CD1c-positive myeloid dendritic cell (primary cell): Measurements from ENCODE around the gene PLA2G2E.

Experiments used
- DNase-seq: peaks from one replicate; pipeline ENCODE4 v3.0.0-alpha.2; 2016; ENCODE audit errors: extremely low spot score

Gene PLA2G2E

GRCh38 chr1:19923137-19923952 lies at the start of gene PLA2G2E:
PLA2G2E (minus strand) TSS chr1:19923617; CDS start chr1:19923559, 58 bp downstream.
- no peak for DNase-seq

GRCh38 chr1:19971664-19972063 lies 48.2 kb upstream of the PLA2G2E start:
- DNase-seq: no peak

DNA sequence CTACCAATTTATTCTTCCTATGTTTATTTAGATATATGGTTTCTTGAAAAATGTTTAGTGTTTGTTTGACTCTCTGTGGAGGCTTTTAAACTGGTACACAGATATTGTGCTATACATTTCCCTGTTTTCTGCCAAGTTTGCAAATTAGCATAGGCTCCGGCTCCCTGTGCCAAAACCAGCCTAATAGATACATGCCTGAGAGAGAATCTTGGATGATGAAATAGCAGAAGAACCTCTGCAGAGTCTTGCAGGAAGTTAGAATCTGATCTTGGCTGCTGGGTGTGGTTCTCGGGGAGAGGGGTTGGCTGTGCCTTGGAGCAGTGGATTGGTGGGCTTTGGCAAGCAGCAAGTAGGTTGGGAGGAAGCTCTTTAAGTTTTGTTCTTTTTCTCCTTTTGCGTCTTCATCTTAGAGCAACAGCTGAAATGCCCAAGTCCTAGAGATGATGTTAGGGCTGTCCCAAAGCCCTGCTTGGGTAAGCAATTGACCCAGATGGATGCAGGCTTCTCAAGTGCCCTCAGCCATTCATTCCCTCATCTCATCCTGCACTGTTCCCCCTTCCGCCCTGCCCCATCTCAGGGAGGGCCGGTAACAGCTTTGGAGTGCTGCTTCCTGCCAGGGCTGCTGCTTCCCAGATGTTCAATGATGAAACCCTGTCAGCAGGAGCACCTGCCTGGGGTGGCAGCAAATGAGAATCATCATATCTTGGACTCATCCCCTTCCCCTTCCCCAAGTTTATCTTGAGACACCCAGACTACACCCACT lies 46.7 kb upstream of the PLA2G2E start:
- DNase-seq: no peak

- DNase-seq: no peak
These were observed 44.4 kb upstream of the PLA2G2E start for GRCh38 chr1:19967808-19968207.

GRCh38 chr1:19964542-19964941 lies 41.1 kb upstream of the PLA2G2E start:
- DNase-seq: no peak

DNA sequence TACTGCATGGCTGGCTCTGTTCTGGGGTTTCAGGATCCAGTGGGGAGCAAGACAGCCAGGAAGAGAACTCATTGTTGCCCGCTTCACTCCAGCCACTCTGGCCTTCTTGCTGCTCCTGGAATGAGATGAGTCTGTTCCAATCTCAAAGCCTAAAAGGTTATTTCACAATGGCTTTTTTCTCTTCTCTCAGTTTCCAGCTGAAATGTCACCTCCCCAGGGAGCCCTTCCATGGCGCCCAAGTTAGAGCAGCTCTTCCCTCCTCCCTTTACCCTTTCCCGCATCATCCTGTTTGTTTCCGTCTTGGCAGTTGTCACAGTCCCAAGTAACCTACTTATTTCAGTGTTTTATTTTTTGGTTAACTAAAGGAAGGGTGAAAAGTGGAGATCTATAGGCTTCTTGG lies 40.2 kb upstream of the PLA2G2E start:
- no peak for DNase-seq

GRCh38 chr1:19960591-19960990 lies 37.2 kb upstream of the PLA2G2E start:
- no peak for DNase-seq

DNA sequence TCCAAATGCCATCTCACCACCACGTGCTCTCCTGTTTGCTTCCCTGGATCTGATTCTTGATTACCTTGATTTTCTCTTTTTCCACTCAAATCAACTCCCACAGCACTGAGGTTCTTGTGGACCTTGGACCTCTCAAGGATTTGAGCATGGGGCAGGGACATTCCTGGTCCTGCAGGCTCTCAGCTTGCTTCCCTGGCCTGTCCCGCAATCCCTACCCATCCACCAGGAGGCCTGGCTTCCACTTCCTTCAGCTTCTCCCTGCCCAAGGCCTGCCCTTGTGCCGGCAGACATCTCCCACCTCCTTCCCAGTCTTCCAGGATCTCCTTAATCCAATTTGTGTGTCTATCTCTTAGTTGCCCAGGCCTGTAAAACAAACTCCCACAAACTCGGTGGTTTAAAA lies 34.4 kb upstream of the PLA2G2E start:
- DNase-seq: no peak

DNA sequence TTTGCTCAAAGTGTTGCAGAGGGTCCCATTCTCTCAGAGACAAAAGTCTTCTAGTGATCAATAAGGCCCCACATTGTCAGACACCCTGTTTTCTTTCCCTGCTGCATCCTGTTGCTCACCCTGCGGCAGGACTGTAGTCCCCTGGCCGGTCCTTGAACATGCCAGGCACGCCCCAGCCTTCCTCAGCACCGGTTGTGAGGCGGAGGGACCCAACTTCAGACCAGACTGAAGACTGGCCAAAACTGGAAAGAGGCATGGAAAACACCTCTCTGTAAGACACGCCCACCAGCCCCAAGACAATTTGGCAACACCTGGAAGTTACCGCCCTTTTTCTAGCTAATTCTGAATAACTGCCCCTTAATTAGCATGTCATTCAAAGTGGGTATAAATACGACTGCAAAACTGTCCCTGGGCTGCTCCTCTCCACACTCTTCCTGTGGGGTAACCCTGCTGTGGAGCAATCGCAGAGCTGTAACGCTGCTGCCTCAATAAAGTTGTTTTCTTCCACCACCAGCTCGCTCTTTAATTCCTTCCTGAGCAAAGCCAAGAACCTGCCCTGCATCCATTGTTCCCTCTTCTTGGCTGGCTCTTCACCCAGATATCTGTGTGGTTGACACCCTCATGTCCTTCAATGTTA lies 32.2 kb upstream of the PLA2G2E start:
- no peak for DNase-seq

- no peak for DNase-seq
These were observed 30.6 kb upstream of the PLA2G2E start for GRCh38 chr1:19954059-19954458.

DNA sequence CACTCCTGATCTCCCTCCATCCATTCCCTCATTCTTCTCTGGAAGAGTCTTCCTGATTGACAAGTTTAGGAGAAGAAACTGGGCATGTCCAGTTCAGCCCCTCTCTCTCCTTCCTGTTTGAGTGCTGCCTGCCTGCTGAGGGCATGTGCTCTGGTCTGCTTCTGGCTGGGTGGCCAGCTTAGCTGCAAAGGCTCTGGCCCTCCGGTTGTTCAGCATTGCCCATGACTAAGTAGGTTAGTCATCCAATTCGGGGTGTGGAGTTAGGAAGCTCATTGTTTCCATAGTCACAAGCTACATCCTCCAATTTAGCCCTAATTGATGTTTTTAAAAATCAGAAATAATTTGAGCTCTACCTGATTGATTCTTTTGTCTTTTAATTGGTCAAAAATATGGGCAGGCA lies 25.6 kb upstream of the PLA2G2E start:
- no peak for DNase-seq

- DNase-seq: no peak
These were observed 23.6 kb upstream of the PLA2G2E start for GRCh38 chr1:19946971-19947370.

DNA sequence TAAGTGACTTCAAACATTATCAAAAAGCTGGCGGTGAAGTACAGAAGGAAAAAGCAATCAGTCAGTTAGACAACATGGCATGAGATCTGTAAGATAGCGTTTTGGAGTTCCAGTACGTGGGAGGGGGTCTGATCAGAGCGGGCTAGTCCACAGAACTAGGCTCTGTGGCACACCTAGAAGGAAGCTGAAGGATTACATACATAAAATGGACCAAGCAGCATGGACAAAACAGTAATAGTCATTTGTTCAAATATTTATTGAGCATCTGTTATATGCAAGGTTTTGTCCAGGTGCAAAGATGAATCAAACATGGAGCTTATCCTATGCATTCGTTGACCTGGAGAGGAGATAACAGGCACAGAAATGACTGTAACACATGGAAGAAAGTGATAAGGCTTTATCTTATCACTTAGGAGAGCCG lies 22.9 kb upstream of the PLA2G2E start:
- no peak for DNase-seq

GRCh38 chr1:19945914-19946313 lies 22.5 kb upstream of the PLA2G2E start:
- DNase-seq: no peak

GRCh38 chr1:19942657-19943056 lies 19.2 kb upstream of the PLA2G2E start:
- no peak for DNase-seq

GRCh38 chr1:19942088-19942487 lies 18.7 kb upstream of the PLA2G2E start:
- DNase-seq: no peak

GRCh38 chr1:19941206-19941568 lies 17.8 kb upstream of the PLA2G2E start:
- no peak for DNase-seq

- DNase-seq: no peak
These were observed 17.2 kb upstream of the PLA2G2E start for GRCh38 chr1:19940486-19941205.

DNA sequence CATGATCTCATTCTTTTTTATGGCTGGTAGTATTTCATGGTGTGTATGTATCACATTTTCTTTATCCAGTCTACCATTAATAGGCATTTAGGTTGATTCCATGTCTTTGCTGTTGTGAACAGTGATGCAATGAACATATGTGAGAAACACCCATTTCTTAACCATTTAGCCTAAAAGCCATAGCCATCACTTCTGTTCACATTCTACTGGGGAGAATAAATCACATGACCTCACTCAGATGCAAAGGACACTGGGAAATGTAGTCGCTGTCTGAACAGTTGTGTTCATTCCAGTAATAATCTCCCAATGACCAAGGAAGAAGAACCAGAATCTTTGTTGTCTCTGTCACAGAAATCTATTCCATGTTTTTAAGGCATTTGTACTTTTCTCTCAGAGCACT lies 15.1 kb upstream of the PLA2G2E start:
- DNase-seq: no peak

DNA sequence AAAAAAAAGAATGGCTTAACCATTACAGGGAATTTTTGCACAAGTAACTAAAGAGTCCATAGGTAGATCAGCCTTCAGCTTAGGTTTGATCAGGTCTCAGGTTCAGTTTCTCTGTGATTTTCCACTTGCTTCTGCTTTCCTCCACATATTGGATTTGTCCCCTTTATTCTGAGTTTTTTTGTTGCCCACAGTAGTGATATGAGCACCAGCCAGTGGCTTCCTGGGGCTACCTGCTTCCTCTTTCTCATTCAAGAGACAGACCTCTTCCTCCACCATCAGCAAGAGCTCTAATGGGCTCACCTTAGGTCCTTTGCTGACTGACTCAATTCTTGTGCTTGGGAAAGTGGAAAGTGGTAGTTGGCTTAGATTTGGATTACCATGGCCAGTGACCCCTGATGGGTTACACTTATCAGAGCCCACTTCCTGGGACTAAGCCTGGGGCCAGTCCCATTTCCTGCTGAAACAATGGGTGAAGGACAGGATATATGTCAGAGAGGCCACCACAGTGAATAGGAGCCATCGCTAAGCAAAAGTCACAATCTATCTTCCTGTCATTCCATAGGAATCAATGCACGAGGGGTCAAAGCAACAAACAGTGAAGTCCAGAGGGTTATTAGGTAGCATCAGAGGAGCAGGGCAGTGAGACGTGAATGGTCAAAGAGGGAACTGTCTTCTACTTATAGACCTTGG lies 12.8 kb upstream of the PLA2G2E start:
- DNase-seq: no peak

GRCh38 chr1:19934336-19934735 lies 10.9 kb upstream of the PLA2G2E start:
- no peak for DNase-seq
